Muscle layer of colon (tissue), 2 donors: ENCODE measurements around the gene TMED6.
"Not testable (repeated sequence)": the region's sequence is repeated elsewhere in the genome, so short reads cannot be mapped to it uniquely, and the experiment has no call there.

Experiments used
- H3K27ac ChIP-seq: one replicate; pipeline ENCODE4 v1.7.0; 2013; ENCODE audit warnings: low read depth, mild to moderate bottlenecking, low read length, moderate library complexity
- H3K27me3 ChIP-seq, 2 donors: one replicate each; pipeline ENCODE4 v1.7.0; 2013; ENCODE audit warnings: low read length in 2 of 2, mild to moderate bottlenecking in 2 of 2; ENCODE audit not compliant: insufficient read depth in 2 of 2, control insufficient read depth in 1 of 2
- H3K36me3 ChIP-seq: one replicate; pipeline ENCODE4 v1.7.0; 2013; ENCODE audit warnings: mild to moderate bottlenecking, low read length; ENCODE audit not compliant: insufficient read depth
- H3K4me1 ChIP-seq: one replicate; pipeline ENCODE4 v1.7.0; 2013; ENCODE audit warnings: mild to moderate bottlenecking, low read length; ENCODE audit not compliant: insufficient read depth
- H3K4me3 ChIP-seq, 2 donors: one replicate each; pipeline ENCODE4 v1.7.0; 2013; ENCODE audit warnings: low read length in 2 of 2, low read depth in 1 of 2, mild to moderate bottlenecking in 1 of 2, moderate library complexity in 1 of 2
- H3K9ac ChIP-seq: one replicate; pipeline ENCODE4 v1.7.0; 2013; ENCODE audit warnings: low read length
- H3K9me3 ChIP-seq: one replicate; pipeline ENCODE4 v1.7.0; 2013; ENCODE audit warnings: mild to moderate bottlenecking, low read length
- donor health status: abdominal sarcoma.
- donor health status: Adenocarcinoma of cecum.

Gene TMED6

DNA sequence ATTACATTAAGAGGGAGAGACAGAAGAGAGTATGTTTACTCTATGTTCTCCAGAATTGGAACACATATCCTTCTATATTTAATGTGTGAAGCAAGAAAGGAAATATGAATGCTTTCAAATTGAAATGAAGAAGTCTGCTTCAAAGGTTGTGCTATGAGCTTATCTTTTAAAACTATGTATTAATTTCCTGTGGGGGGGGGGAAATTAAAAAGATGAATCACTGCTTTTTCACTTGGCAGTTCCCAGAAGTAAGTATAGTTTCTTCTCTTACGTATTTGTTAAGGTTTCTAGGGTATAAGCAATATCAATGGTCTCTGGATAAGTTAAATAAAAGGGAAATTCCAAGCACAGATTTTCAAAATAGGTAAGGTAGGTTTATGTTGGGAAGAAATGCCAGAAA lies 27.2 kb upstream of the TMED6 start:
- Histone ChIP-seq H3K27ac (no peak overlapping the region), H3K9ac (no peak overlapping the region), H3K4me3 (no peak overlapping the region), H3K27me3 (no peaks in the 10 kb centered on the region), H3K36me3 (peaks cover 33% of the 10 kb centered on the region), H3K9me3 (no peaks in the 10 kb centered on the region), H3K4me1 (peaks cover under 1% of the 10 kb centered on the region)

DNA sequence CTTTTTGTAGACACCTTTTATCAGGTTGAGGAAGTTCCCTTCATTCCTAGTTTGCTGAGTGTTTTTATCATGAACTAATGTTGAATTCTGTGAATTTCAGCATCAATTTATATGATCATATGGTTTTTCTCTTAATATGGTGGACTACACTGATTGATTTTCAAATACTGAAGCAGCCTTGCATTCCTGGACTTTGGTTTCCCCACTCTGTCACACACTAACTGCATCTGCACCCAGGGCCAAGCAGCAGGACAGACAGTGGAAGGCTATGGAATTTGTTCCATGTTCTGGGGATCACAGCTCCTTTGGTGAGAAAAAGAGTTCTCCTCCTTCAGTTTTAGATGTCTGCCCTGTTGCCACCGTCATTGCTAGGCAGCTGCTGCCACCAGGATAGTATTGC lies 26.4 kb upstream of the TMED6 start:
- Histone ChIP-seq H3K27me3 (no peaks in the 10 kb centered on the region), H3K9me3 (no peaks in the 10 kb centered on the region), H3K9ac (no peak overlapping the region), H3K36me3 (peaks cover 35% of the 10 kb centered on the region), H3K4me1 (no peaks in the 10 kb centered on the region), H3K27ac (no peak overlapping the region), H3K4me3 (no peak overlapping the region)

DNA sequence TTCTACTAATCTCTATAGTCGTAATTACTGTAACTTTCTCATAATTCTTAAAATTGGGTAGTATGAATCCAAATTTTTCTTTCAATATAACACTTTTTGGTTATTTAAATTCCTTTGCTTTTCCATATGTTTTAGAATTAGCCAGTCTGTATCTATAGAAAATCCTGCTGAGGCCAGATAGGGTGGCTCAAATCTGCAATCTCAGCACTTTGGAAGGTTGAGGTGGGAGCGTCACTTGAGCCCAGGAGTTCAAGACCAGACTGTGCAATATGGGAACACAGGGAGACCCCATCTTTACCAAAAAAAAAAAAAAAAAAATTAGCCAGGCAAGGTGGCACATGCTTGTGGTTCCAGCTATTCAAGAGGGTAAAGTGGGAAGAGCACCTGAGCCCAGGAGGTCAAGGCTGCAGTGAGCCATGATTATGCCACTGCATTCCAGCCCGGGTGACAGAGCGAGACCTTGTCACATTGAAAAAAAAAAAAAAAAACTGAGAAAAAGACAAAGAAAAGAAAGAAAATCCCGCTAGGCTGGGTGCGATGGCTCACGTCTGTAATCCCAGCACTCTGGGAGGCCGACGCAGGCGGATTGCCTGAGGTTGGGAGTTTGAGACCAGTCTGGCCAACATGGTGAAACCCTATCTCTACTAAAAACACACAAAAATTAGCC lies 24.9 kb upstream of the TMED6 start:
- H3K9ac ChIP-seq = no peak overlapping the region
- no peak overlapping the region for H3K27ac ChIP-seq
- no peaks in the 10 kb centered on the region for H3K9me3 ChIP-seq
- H3K4me3 ChIP-seq = no peak overlapping the region
- peaks cover 36% of the 10 kb centered on the region for H3K36me3 ChIP-seq
- H3K27me3 ChIP-seq = no peaks in the 10 kb centered on the region
- H3K4me1 ChIP-seq = no peaks in the 10 kb centered on the region

DNA sequence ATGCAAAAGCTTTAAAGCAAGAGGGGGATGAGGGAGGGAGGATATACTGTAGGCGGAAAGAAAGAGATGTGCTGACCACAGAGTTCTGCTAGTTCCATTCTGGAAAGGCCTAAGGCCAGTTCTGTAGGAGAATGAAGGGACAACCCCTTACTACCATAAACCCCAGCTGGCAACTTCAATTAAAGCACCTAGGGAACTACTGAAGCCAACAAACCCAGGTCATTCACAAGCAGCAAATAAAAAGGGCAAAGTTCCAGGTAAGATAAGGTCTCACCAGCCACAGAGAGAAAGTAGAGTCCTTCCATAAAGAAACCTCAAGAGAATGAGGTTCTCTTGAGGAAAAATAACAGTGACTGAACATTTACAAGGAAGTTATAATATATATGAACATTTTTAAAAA lies 21.4 kb upstream of the TMED6 start:
- Histone ChIP-seq H3K4me1 (no peaks in the 10 kb centered on the region), H3K36me3 (peaks cover 52% of the 10 kb centered on the region), H3K4me3 (no peak overlapping the region), H3K27me3 (no peaks in the 10 kb centered on the region), H3K27ac (no peak overlapping the region), H3K9ac (no peak overlapping the region), H3K9me3 (no peaks in the 10 kb centered on the region)

DNA sequence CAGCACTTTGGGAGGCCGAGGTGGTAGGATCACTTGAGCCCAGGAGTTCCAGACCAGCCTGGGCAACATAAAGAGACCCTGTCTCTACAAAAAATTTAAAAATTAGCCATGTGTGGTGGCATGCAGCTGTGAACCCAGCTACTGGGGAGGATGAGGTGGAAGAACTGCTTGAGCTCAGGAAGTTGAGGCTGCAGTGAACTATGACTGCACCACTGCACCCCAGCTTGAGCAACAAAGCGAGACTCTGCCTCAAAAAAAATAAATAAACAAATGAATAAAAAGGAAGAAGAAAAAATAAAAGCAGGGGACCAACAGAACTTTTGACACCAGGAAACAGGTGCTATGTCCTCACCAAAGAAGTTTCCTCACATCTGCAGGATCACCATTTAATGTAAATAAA lies 20.0 kb upstream of the TMED6 start:
- peaks cover 60% of the 10 kb centered on the region for H3K36me3 ChIP-seq
- H3K9ac ChIP-seq = no peak overlapping the region
- H3K4me3 ChIP-seq = no peak overlapping the region
- no peaks in the 10 kb centered on the region for H3K27me3 ChIP-seq
- no peak overlapping the region for H3K27ac ChIP-seq
- H3K9me3 ChIP-seq = no peaks in the 10 kb centered on the region
- no peaks in the 10 kb centered on the region for H3K4me1 ChIP-seq

DNA sequence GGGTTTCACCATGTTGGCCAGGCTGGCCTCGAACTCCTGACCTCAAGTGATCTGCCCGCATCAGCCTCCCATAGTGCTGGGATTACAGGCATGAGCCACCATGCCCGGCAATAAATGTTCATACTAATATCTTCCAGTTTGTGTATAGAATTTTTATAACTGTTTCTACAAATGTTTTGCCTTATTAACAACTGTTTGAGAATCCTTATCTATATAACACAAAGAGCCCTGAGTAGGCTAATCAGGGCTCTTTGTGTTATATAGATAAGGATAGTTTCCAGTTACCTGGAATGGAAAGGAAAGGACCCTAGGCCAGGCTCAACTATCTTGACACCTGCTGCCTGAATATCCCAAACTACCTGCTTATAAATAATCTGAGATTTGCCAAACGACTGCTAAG lies 17.3 kb upstream of the TMED6 start:
- Histone ChIP-seq H3K36me3 (peaks cover 80% of the 10 kb centered on the region), H3K9ac (no peak overlapping the region), H3K27me3 (no peaks in the 10 kb centered on the region), H3K4me1 (no peaks in the 10 kb centered on the region), H3K4me3 (no peak overlapping the region), H3K9me3 (no peaks in the 10 kb centered on the region), H3K27ac (no peak overlapping the region)

DNA sequence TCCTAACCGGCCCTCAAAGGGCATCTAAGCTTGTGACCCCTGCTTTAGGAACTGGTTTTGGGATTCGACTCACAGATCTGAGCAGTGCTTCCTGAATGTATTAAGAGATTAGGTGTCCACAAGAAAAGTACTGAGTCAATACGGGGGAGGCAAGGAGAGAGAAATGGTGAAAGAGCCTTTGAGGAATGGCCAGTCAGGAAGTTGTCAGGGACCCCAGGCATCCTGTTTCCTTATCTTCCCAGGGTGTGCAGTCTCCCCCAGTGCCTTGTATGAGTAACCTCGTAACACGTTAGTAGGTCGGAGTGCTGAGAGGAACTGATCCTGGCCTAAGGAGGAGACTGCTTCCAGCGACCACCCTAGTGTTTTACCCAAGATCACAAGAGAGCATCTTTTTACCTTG lies 16.4 kb upstream of the TMED6 start:
- Histone ChIP-seq H3K9ac (no peak overlapping the region), H3K36me3 (peaks cover 81% of the 10 kb centered on the region)

GRCh38 chr16:69366431-69366830 lies 14.8 kb upstream of the TMED6 start:
- H3K9me3 ChIP-seq = no peaks in the 10 kb centered on the region
- H3K4me1 ChIP-seq = no peaks in the 10 kb centered on the region
- H3K27me3 ChIP-seq = no peaks in the 10 kb centered on the region
- H3K36me3 ChIP-seq = peaks cover 78% of the 10 kb centered on the region
- no peak overlapping the region for H3K9ac ChIP-seq
- H3K4me3 ChIP-seq = no peak overlapping the region
- H3K27ac ChIP-seq = no peak overlapping the region

More for the DNA sequence above, 16.4 kb upstream of the TMED6 start:
- H3K27ac ChIP-seq = no peak overlapping the region
- no peaks in the 10 kb centered on the region for H3K4me1 ChIP-seq
- H3K27me3 ChIP-seq = no peaks in the 10 kb centered on the region
- H3K4me3 ChIP-seq = no peak overlapping the region
- no peaks in the 10 kb centered on the region for H3K9me3 ChIP-seq

DNA sequence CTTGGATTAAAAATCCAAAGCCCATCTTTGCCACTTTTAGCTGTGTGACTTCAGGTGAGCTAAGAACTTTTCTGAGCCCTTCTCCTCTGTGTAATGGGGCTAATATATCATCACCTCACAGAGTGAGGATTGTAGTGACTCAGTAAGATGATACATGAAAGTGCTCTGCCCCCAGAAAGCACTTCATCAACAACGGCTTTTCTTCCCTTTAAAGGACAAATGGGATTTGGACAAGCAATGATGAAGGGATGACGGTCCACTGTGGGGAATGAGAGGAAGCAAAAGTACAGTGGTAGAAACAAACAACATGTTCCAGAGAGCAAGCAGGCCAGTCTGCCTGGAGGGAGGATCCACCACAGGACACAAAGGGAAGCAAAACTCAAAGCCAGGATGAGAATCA lies 14.3 kb upstream of the TMED6 start:
- peaks cover 81% of the 10 kb centered on the region for H3K36me3 ChIP-seq
- H3K9ac ChIP-seq = no peak overlapping the region
- no peak overlapping the region for H3K27ac ChIP-seq
- H3K9me3 ChIP-seq = no peaks in the 10 kb centered on the region
- no peaks in the 10 kb centered on the region for H3K4me1 ChIP-seq
- no peaks in the 10 kb centered on the region for H3K27me3 ChIP-seq
- H3K4me3 ChIP-seq = no peak overlapping the region

GRCh38 chr16:69364088-69364487 lies 12.5 kb upstream of the TMED6 start:
- Histone ChIP-seq H3K9ac (no peak overlapping the region), H3K4me1 (no peaks in the 10 kb centered on the region), H3K27ac (no peak overlapping the region), H3K9me3 (no peaks in the 10 kb centered on the region), H3K36me3 (peaks cover 68% of the 10 kb centered on the region), H3K27me3 (no peaks in the 10 kb centered on the region), H3K4me3 (no peak overlapping the region)

DNA sequence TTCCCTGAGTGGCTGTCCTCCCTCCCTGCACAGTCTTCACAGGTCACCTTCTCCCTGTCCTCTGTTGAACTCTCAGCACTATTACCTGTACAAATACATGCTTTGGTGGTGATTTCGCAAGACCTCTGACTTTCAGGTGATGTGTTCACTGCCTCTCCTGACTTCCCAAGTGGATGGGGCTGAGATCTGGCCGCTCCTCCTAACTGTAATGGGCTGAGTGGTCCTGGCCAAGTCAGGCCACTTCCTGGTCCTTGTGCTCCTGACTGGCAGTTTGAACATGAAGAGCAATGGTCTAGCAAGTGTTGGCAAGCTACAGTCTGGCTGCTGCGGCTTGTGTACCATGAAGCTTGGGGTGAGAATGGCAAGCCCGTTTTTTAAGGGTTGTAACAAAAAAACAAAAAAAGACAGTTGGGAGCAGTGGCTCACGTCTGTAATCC lies 11.7 kb upstream of the TMED6 start:
- Histone ChIP-seq H3K9ac (no peak overlapping the region), H3K4me3 (no peak overlapping the region), H3K27me3 (no peaks in the 10 kb centered on the region), H3K4me1 (no peaks in the 10 kb centered on the region), H3K27ac (no peak overlapping the region), H3K36me3 (peaks cover 60% of the 10 kb centered on the region), H3K9me3 (no peaks in the 10 kb centered on the region)

DNA sequence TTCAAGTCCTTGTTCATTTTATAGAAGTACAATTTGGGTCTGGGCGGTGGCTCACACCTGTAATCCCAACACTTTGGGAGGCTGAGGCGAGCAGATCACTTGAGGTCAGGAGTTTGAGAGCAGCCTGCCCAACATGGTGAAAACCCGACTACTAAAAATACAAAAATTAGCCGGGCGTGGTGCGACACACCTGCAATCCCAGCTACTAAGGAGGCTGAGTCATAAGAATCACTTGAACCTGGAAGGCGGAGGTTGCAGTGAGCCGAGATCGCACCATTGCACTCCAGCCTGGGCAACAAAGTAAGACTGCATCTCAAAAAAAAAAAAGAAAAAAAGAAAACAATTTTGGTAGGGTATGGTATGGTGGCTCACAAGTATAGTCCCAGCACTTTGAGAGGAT lies 8.5 kb upstream of the TMED6 start:
- not testable (repeated sequence) for H3K4me1 ChIP-seq, H3K9me3 ChIP-seq, H3K27me3 ChIP-seq, H3K9ac ChIP-seq, H3K27ac ChIP-seq, H3K4me3 ChIP-seq
- H3K36me3 ChIP-seq = peaks cover 48% of the 10 kb centered on the region
